H1 (cell line): ENCODE results near the gene SUMF1. TPM values are rescaled to one million over a fixed set of nuclear protein-coding genes. Genes with fewer than 3 reads are reported as not detected.

Experiments used
- CTCF ChIA-PET: fragments of 300-600 bp; sonication (Branson Sonifier 250); formaldehyde crosslinking; loops from one replicate; lab custom pipeline; 2021; ENCODE audit not compliant: partially characterized antibody; lab: Charles Lee
- POLR2A ChIA-PET: fragments of 300-600 bp; sonication (Branson Sonifier 250); formaldehyde crosslinking; loops from one replicate; lab custom pipeline; 2021; ENCODE audit warnings: inconsistent platforms; ENCODE audit not compliant: partially characterized antibody; lab: Charles Lee
- DNase-seq, 2 experiments: peaks; one replicate each; pipeline versions ENCODE4 v3.0.0 to v3.0.0-alpha.2; 2010 to 2022; ENCODE audit warnings: low spot score in 2 of 2, low read depth in 1 of 2, mixed read lengths in 1 of 2
- FAIRE-seq: peaks from 2 replicates; lab custom pipeline; 2011; peaks lifted over from hg19 to GRCh38; lab: Jason Lieb, UNC
- H2AFZ ChIP-seq: 2 replicates; pipeline ENCODE4 v1.8.1; 2012; ENCODE audit warnings: low read length, inconsistent platforms
- H2AK5ac ChIP-seq: 2 replicates; pipeline ENCODE4 v1.6.1; 2013; ENCODE audit warnings: low read depth, low read length
- H2BK120ac ChIP-seq: replicated peaks from 2 replicates; pipeline ENCODE3; 2013; ENCODE audit warnings: low read depth, low read length, inconsistent platforms
- H2BK12ac ChIP-seq: 2 replicates; pipeline ENCODE4 v1.6.1; 2013; ENCODE audit warnings: low read depth, low read length
- H2BK15ac ChIP-seq: 2 replicates; pipeline ENCODE4 v1.6.1; 2013; ENCODE audit warnings: low read length
- H2BK20ac ChIP-seq: 2 replicates; pipeline ENCODE4 v1.6.1; 2013; ENCODE audit warnings: low read length
- H2BK5ac ChIP-seq: 2 replicates; pipeline ENCODE4 v1.6.1; 2013; ENCODE audit warnings: low read depth, low read length
- H3K14ac ChIP-seq: 2 replicates; pipeline ENCODE4 v1.6.1; 2013; ENCODE audit warnings: inconsistent platforms; ENCODE audit not compliant: insufficient read length
- H3K18ac ChIP-seq: 2 replicates; pipeline ENCODE4 v1.6.1; 2013; ENCODE audit warnings: low read length; ENCODE audit errors: extremely low read depth
- H3K23ac ChIP-seq: 2 replicates; pipeline ENCODE4 v1.6.1; 2013; ENCODE audit warnings: inconsistent platforms; ENCODE audit not compliant: insufficient read length
- H3K23me2 ChIP-seq: 2 replicates; pipeline ENCODE4 v1.6.1; 2013; ENCODE audit warnings: low read depth, low read length
- H3K27ac ChIP-seq: 2 replicates; pipeline ENCODE4 v1.6.1; 2011; ENCODE audit warnings: low read depth, low read length, inconsistent platforms
- H3K27me3 ChIP-seq, 4 experiments: replicated peaks in 1 of 4; 1 replicate in 1 of 4; 2 replicates in 3 of 4; pipeline versions ENCODE4 v1.6.1 to v1.8.1; 2011 to 2013; ENCODE audit warnings: low read length in 3 of 4, mild to moderate bottlenecking in 3 of 4, inconsistent platforms in 2 of 4, mixed read lengths in 2 of 4, moderate library complexity in 1 of 4; ENCODE audit not compliant: control insufficient read depth in 3 of 4, insufficient read depth in 3 of 4; ENCODE audit errors: extremely low read depth in 1 of 4
- H3K36me3 ChIP-seq, 4 experiments: 2 replicates each; pipeline versions ENCODE4 v1.6.1 to v1.8.1; 2011 to 2013; ENCODE audit warnings: mild to moderate bottlenecking in 4 of 4, low read length in 3 of 4, moderate library complexity in 2 of 4, control low read depth in 1 of 4, inconsistent platforms in 1 of 4; ENCODE audit not compliant: insufficient read depth in 4 of 4, control insufficient read depth in 2 of 4
- H3K4ac ChIP-seq: replicated peaks from 2 replicates; pipeline ENCODE3; 2013; ENCODE audit warnings: low read length, low read depth, mixed read lengths, inconsistent platforms; ENCODE audit not compliant: insufficient read length
- H3K4me1 ChIP-seq, 4 experiments: replicated peaks in 1 of 4; 1 replicate in 1 of 4; 2 replicates in 3 of 4; pipeline versions ENCODE4 v1.6.1 to v1.8.1; 2011 to 2013; ENCODE audit warnings: low read length in 3 of 4, inconsistent platforms in 2 of 4, mixed read lengths in 1 of 4; ENCODE audit not compliant: insufficient read depth in 4 of 4, control insufficient read depth in 3 of 4
- H3K4me2 ChIP-seq, 2 experiments: 2 replicates each; pipeline versions ENCODE4 v1.6.1 to v1.8.1; 2011 to 2013; ENCODE audit warnings: low read depth in 2 of 2, low read length in 2 of 2, control low read depth in 1 of 2, inconsistent platforms in 1 of 2, mild to moderate bottlenecking in 1 of 2; ENCODE audit not compliant: insufficient read depth in 1 of 2
- H3K4me3 ChIP-seq, 4 experiments: fragments of 200-600, 300-600 bp in 1 of 4; sonication (generic), shearing (Covaris generic), sonication (Bioruptor Twin) in 1 of 4; 2 replicates each; pipeline versions ENCODE4 v1.5.1 to v1.8.1; 2011 to 2016; ENCODE audit warnings: low read length in 4 of 4, low read depth in 3 of 4, control low read depth in 2 of 4, inconsistent platforms in 2 of 4, mild to moderate bottlenecking in 2 of 4, mixed read lengths in 1 of 4, moderate library complexity in 1 of 4; ENCODE audit not compliant: insufficient read depth in 2 of 4; ENCODE audit errors: extremely low read depth in 1 of 4
- H3K56ac ChIP-seq: replicated peaks from 2 replicates; pipeline ENCODE3; 2013; ENCODE audit warnings: low read depth, mild to moderate bottlenecking, mixed read lengths, low read length, inconsistent platforms; ENCODE audit not compliant: insufficient read length
- H3K79me1 ChIP-seq: 2 replicates; pipeline ENCODE4 v1.6.1; 2013; ENCODE audit warnings: low read depth, low read length, control low read depth
- H3K79me2 ChIP-seq, 2 experiments: 2 replicates each; pipeline versions ENCODE4 v1.6.1 to v1.8.1; 2012 to 2013; ENCODE audit warnings: low read length in 2 of 2, mild to moderate bottlenecking in 2 of 2, inconsistent platforms in 1 of 2; ENCODE audit not compliant: insufficient read depth in 2 of 2, control insufficient read depth in 1 of 2
- H3K9ac ChIP-seq, 4 experiments: replicated peaks in 1 of 4; 1 replicate in 1 of 4; 2 replicates in 3 of 4; pipeline versions ENCODE4 v1.6.1 to v1.8.1; 2011 to 2013; ENCODE audit warnings: low read depth in 3 of 4, low read length in 3 of 4, control low read depth in 2 of 4, mild to moderate bottlenecking in 2 of 4, moderate library complexity in 2 of 4, inconsistent platforms in 1 of 4; ENCODE audit errors: extremely low read depth in 1 of 4
- H3K9me3 ChIP-seq, 2 experiments: 2 replicates each; pipeline versions ENCODE4 v1.6.1 to v1.8.1; 2012 to 2013; ENCODE audit warnings: mild to moderate bottlenecking in 2 of 2, moderate library complexity in 2 of 2, control low read depth in 1 of 2, inconsistent platforms in 1 of 2, low read depth in 1 of 2, low read length in 1 of 2, mixed read lengths in 1 of 2; ENCODE audit not compliant: insufficient read depth in 2 of 2
- H4K20me1 ChIP-seq, 2 experiments: replicated peaks in 1 of 2; 2 replicates each; pipeline versions ENCODE3 to v1.8.1; 2011 to 2013; ENCODE audit warnings: inconsistent platforms in 2 of 2, low read length in 2 of 2, mild to moderate bottlenecking in 1 of 2; ENCODE audit not compliant: insufficient read depth in 2 of 2, control insufficient read depth in 1 of 2
- H4K5ac ChIP-seq: 2 replicates; pipeline ENCODE4 v1.6.1; 2013; ENCODE audit warnings: low read length, low read depth, mixed read lengths, inconsistent platforms; ENCODE audit not compliant: insufficient read length
- H4K8ac ChIP-seq: 2 replicates; pipeline ENCODE4 v1.8.0; 2013; ENCODE audit warnings: mild to moderate bottlenecking, moderate library complexity, low read length, inconsistent platforms; ENCODE audit not compliant: insufficient read depth; ENCODE audit errors: extremely low read depth
- H4K91ac ChIP-seq: replicated peaks from 2 replicates; pipeline ENCODE3; 2013; ENCODE audit warnings: low read length, mixed read lengths, inconsistent platforms; ENCODE audit not compliant: insufficient read length
- BRCA1 ChIP-seq: IDR thresholded peaks from 2 replicates; pipeline ENCODE4 v1.6.1; 2012; ENCODE audit warnings: low read depth, low read length, improper control_type of control experiment
- CBX5 ChIP-seq: fragments of 300-800, 300-1000 bp; sonication (generic); IDR thresholded peaks from 2 replicates; pipeline ENCODE4 v1.7.1; 2016; ENCODE audit warnings: antibody characterized with exemption, low read length, low read depth
- EP300 ChIP-seq, 2 experiments: IDR thresholded peaks; 1 replicate in 1 of 2; 2 replicates in 1 of 2; pipeline ENCODE4 v1.6.1; 2011 to 2012; ENCODE audit warnings: low read depth in 2 of 2, low read length in 2 of 2, mild to moderate bottlenecking in 2 of 2, borderline replicate concordance in 1 of 2, inconsistent platforms in 1 of 2, moderate library complexity in 1 of 2
- HDAC6 ChIP-seq: IDR thresholded peaks from one replicate; pipeline ENCODE4 v1.7.1; 2012; ENCODE audit warnings: low read depth, mild to moderate bottlenecking, inconsistent platforms, low read length, moderate library complexity
- NRF1 ChIP-seq: IDR thresholded peaks from 2 replicates; pipeline ENCODE4 v1.6.1; 2011; ENCODE audit warnings: mild to moderate bottlenecking, low read depth, low read length, improper control_type of control experiment
- RBBP5 ChIP-seq: IDR thresholded peaks from 2 replicates; pipeline ENCODE4 v1.7.1; 2012; ENCODE audit warnings: low read depth, mild to moderate bottlenecking, inconsistent platforms, low read length, moderate library complexity, borderline replicate concordance
- SIRT6 ChIP-seq: IDR thresholded peaks from one replicate; pipeline ENCODE4 v1.7.1; 2012; ENCODE audit warnings: low read length, inconsistent platforms
- SRF ChIP-seq: IDR thresholded peaks from 2 replicates; pipeline ENCODE4 v1.6.1; 2011; ENCODE audit warnings: mild to moderate bottlenecking, low read depth, low read length, moderate library complexity
- TAF7 ChIP-seq: optimal IDR thresholded peaks from 2 replicates; pipeline ENCODE3; 2011; ENCODE audit warnings: low read depth, mild to moderate bottlenecking, inconsistent platforms, low read length, moderate library complexity, borderline replicate concordance
- WGBS, 2 experiments: shearing (Covaris generic) in 1 of 2; methylation state at CpG; one replicate each; pipeline versions ENCODE4 v1.1.6 to v1.1.7; 2013 to 2015; ENCODE audit warnings: low lambda C conversion rate in 2 of 2, mixed read lengths in 2 of 2, inconsistent platforms in 1 of 2, low coverage in 1 of 2, missing lambda C conversion rate in 1 of 2; ENCODE audit not compliant: insufficient replicate concordance in 2 of 2, insufficient coverage in 1 of 2, insufficient read length in 1 of 2; ENCODE audit errors: extremely low coverage in 1 of 2, missing lambda C conversion rate in 1 of 2; 5-methylcytosine and 5-hydroxymethylcytosine counted together
- polyA plus RNA-seq, 7 experiments: library from polyadenylated mRNA; depleted of rRNA in 3 of 7; stranded (reverse) in 5 of 7; unstranded in 2 of 7; fragments of >200 nt in 5 of 7; fragments of 200-250 nt in 2 of 7; gene quantifications; 1 replicate in 5 of 7; 2 replicates in 1 of 7; 4 replicates in 1 of 7; pipeline versions ENCODE4 v1.2.1 to v1.2.3, GENCODE V29; 2011 to 2013; ENCODE audit warnings: missing spikeins in 2 of 7, mixed read lengths in 2 of 7
- total RNA-seq: library from RNA; stranded (reverse); fragmentation: NEBNext Ultra II Directional; extraction: Animal tissue kit (Norgen Biotek cat#: 25700); gene quantifications from 2 replicates; pipeline ENCODE4 v1.2.1, GENCODE V29; 2021
- TF ChIP-seq, protein P1 (sequence below): IDR thresholded peaks from 2 replicates; pipeline ENCODE4 v1.6.1; 2012; ENCODE audit warnings: low read length, inconsistent platforms

SUMF1 gene
- total and polyA plus RNA-seq, 2 of the 8 experiments (the other 6 are each of a cell fraction or from before 2014, with no cell fraction given) = 12.5 to 15.0 TPM

GRCh38 chr3:4358273-4358672, 108.8 kb downstream of the SUMF1 start:
- POLR2A ChIA-PET = interaction anchor here (0.7 to 1.7 kb wide), 2 partner anchors 36 to 135 kb away, joined by 3 to 4 read pairs; partner anchors contain the start of gene ITPR1
- CTCF ChIA-PET = interaction anchor here (0.5 to 1.0 kb wide), 2 partner anchors 81 to 275 kb away, joined by 3 read pairs; no protein-coding TSS in a partner anchor
- no peak overlapping the region for H3K9ac ChIP-seq
- TF ChIP-seq RBBP5 (no peak), SRF (no peak), BRCA1 (no peak), HDAC6 (no peak), SIRT6 (no peak), CBX5 (no peak), EP300 (IDR thresholded peaks at IDR 0.05; ENCODE audit: borderline replicate concordance in 1 of 2, low read depth in 2 of 2, low read length in 2 of 2) (no peak), TAF7 (no peak), NRF1 (no peak)
- TF ChIP-seq, protein P1, sequence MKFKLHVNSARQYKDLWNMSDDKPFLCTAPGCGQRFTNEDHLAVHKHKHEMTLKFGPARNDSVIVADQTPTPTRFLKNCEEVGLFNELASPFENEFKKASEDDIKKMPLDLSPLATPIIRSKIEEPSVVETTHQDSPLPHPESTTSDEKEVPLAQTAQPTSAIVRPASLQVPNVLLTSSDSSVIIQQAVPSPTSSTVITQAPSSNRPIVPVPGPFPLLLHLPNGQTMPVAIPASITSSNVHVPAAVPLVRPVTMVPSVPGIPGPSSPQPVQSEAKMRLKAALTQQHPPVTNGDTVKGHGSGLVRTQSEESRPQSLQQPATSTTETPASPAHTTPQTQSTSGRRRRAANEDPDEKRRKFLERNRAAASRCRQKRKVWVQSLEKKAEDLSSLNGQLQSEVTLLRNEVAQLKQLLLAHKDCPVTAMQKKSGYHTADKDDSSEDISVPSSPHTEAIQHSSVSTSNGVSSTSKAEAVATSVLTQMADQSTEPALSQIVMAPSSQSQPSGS = no peak

More at GRCh38 chr3:4358273-4358672, 108.8 kb downstream of the SUMF1 start:
- Histone ChIP-seq H3K23me2 (no peaks in the 10 kb centered on the region), H3K4me2 (no peak overlapping the region), H2BK12ac (no peak overlapping the region), H3K4me1 (no peaks in the 10 kb centered on the region), H2BK20ac (no peak overlapping the region), H2AK5ac (no peak overlapping the region), H3K9me3 (no peaks in the 10 kb centered on the region), H4K91ac (no peak overlapping the region), H4K20me1 (no peaks in the 10 kb centered on the region), H2BK5ac (no peak overlapping the region), H2BK120ac (no peak overlapping the region), H3K79me2 (no peaks in the 10 kb centered on the region), H3K56ac (no peak overlapping the region), H3K23ac (no peak overlapping the region), H3K79me1 (no peaks in the 10 kb centered on the region), H3K4ac (no peak overlapping the region), H4K5ac (no peak overlapping the region), H3K14ac (no peak overlapping the region), H3K27ac (no peak overlapping the region), H3K36me3 (no peaks in the 10 kb centered on the region), H4K8ac (no peak overlapping the region), H3K4me3 (no peak overlapping the region), H3K27me3 (no peaks in the 10 kb centered on the region), H2BK15ac (no peak overlapping the region), H3K18ac (no peak overlapping the region), H2AFZ (no peak overlapping the region)
- WGBS, 2 experiments = 97% methylated on average over 4 of the region's 4 CpGs; no CpG with 5 or more reads in 1 of the 2 experiments
- FAIRE-seq = no peak
- DNase-seq = no peak
